ENCODE results near the gene ARSB.

DNA sequence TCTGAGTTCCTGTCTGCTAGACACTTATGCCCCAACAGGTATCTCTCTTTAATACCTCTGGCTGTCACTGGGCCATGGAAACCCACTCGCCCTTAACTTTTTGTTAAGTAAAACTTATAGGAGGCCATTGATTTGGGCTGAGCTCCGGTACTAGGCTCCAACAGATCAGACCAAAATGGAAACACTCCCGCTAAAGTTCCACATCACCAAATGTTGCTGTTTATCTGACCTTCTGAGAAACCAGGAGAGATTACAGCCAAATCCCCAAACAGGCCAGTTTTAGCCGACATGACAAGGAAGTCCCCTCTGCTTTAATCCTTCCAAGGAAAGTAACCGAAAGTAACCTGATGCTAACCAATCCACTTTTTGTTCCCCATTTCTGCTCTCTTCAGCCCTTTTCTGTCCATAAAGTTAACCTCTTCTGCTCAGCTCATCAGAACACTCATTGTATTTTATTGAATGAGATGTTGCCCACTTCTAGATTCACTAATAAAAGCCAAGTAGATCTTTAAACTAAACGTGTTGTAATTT is 221.4 kb downstream of the ARSB start:
- TF ChIP-seq, protein P1, sequence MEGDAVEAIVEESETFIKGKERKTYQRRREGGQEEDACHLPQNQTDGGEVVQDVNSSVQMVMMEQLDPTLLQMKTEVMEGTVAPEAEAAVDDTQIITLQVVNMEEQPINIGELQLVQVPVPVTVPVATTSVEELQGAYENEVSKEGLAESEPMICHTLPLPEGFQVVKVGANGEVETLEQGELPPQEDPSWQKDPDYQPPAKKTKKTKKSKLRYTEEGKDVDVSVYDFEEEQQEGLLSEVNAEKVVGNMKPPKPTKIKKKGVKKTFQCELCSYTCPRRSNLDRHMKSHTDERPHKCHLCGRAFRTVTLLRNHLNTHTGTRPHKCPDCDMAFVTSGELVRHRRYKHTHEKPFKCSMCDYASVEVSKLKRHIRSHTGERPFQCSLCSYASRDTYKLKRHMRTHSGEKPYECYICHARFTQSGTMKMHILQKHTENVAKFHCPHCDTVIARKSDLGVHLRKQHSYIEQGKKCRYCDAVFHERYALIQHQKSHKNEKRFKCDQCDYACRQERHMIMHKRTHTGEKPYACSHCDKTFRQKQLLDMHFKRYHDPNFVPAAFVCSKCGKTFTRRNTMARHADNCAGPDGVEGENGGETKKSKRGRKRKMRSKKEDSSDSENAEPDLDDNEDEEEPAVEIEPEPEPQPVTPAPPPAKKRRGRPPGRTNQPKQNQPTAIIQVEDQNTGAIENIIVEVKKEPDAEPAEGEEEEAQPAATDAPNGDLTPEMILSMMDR (conservative IDR thresholded peaks at IDR 0.05; ENCODE audit: low read length), result no peak
- TF ChIP-seq EZH2phosphoT487 (IDR thresholded peaks at IDR 0.05; ENCODE audit: borderline replicate concordance, low read depth, low read length), result no peak

Data from OCI-LY7 (cell line).